NCI-H1436 treated with DMSO at 0.1 percent for 48 hours (cell line): ENCODE data around the gene RBFA.

Experiments
- DNase-seq: peaks from one replicate; lab custom pipeline; 2025; lab: John Stamatoyannopoulos, UW

RBFA gene

DNA sequence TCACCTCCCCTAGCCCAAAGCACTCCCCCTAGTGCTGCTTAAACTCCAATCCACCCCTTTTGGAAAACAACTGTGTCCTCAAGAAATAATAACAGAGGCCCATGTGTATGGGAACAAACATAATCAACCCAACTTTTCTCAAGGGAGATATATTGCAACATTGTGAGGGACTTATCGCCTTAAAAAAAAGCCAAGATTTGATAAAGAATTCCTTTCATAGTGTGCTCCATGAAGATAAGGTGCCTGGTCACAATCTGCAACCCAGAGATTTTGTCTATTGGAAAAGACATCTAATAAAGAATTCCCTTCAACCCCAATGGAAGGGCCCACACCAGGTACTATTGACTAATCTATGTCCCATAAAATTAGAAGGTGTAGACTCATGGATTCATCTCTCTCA lies 4.5 kb upstream of the RBFA start:
- DNase-seq, result no peak

DNA sequence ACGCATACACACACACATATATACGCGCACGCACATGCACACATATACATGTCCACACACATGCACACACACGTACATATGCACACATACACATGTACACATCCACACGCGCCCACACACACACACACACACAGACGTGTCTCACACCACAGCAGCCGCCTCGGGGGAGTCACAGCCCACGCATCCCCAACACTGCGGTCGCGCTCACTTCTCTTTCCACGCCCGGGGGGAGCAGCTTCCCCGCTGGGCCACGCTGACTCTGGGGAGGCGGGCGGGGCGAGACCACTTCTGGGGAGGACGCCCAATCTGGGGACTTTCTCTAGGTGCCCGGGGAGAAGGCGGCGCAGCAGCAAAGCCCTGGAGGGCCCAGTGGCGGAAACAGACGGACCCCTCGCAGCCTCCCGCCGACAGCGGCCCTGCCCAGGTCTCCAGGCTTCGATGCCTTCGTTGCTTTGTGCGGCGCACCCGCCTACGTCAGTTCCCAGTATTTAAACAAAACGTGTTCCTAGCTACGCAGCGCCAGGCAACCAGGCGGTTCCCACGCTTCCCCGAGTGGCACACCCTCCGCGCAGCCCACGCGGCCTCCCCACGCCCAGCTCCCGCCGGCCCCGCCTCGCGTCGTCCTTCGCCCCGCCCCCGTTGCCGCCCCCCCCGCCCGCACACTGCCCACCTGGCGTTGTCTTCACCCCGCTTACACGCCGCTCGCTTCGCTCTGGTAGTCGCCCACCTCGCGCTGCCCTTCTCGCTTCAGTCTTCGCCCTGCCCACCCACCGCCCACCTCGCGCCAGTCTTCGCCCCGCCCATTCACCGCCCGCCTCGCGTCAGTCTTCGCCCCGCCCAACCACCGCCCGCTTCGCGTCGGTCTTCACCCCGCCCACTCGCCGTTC lies 810 bp upstream of the RBFA start:
- DNase-seq, result peak; percentile 87

GRCh38 chr18:80034852-80035406 lies 695 bp downstream of the RBFA start:
- DNase-seq, result no peak

DNA sequence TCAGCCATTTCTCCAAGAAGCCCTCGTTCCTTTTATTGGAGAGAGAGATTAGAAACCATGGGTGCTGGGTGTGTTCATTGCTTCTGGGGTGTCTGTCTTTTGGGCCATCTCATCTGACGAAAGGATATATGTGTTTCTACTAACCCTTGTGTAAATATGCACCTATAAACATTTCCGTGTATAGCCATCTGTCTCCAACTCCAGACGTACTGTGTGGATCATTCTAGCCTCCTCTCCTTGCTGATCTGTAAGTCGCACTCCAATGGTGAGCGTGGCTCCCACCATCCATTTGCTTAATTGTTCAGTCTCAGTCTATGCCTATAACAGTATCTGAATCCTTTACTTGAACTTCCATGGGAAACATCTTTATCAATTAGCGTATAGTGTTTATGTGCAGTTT lies 1.8 kb downstream of the RBFA start:
- DNase-seq, result no peak

GRCh38 chr18:80037300-80037699 lies 3.1 kb downstream of the RBFA start:
- no peak for DNase-seq

- DNase-seq, result no peak
Observed at GRCh38 chr18:80037869-80038630, 3.8 kb downstream of the RBFA start.

DNA sequence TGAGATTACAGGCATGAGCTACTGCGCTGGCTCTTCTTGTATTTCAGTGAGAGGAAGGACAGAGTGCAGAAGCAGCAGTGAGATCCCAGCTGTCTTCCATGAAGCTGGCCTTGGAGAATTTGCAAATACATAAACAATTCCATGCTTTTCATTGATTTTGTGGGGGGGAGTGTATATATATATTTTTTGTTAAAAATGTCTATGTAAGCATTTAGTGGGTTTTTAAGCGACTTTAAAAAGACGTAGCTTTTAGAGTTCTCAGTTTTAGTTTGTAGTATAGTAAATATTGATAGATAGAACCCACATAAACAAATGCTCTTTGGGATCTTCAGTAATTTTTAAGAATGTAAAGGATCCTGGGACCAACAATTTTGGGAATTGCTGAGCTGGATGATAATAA lies 6.3 kb downstream of the RBFA start:
- no peak for DNase-seq

- DNase-seq, result no peak
Observed at GRCh38 chr18:80041424-80041823, 7.2 kb downstream of the RBFA start.

- DNase-seq, result no peak
Observed at GRCh38 chr18:80042785-80043184, 8.6 kb downstream of the RBFA start.

GRCh38 chr18:80044072-80044471 lies 9.8 kb downstream of the RBFA start:
- DNase-seq, result no peak

- DNase-seq, result no peak
Observed at GRCh38 chr18:80046011-80046410, 11.8 kb downstream of the RBFA start.

DNA sequence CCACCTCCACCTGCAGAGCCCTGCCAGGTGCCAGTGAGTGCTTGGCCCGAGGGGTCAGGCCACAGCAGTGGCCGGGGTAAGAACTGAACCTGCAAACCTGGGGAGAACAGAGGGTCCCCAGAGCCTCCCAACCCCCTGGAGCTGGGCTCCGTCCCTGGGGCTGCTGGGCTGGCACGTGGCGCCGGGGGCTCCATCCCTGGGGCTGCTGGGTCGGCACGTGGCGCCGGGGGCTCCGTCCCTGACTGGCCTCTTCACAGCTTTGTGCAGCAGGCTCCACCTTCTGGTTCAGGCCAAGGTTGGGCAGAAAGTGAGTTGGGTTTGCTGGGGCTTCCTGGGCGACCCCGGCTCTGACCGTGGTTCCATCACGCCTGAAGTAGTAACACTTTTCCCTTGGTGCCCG lies 12.2 kb downstream of the RBFA start:
- no peak for DNase-seq

GRCh38 chr18:80046961-80047541 lies 12.8 kb downstream of the RBFA start:
- no peak for DNase-seq

DNA sequence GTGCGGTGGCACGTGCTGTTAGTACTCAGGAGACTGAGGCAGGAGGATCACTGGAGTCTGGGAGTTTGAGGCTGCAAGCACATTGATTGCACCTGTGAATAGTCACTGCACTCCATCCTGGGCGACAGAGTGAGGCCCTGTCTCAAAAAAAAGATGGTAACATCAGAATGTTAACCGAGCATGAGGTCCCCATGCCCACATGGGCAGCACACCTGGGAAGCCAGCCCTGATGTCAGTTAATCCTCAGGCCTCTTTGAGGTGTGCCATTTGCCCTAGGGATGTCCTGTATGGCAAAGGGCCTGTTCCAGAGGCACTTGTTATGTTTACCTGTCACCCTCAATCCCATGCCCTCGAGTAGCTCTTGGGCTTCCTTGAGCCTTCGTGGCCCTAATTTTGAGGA lies 16.6 kb downstream of the RBFA start:
- DNase-seq, result no peak

DNA sequence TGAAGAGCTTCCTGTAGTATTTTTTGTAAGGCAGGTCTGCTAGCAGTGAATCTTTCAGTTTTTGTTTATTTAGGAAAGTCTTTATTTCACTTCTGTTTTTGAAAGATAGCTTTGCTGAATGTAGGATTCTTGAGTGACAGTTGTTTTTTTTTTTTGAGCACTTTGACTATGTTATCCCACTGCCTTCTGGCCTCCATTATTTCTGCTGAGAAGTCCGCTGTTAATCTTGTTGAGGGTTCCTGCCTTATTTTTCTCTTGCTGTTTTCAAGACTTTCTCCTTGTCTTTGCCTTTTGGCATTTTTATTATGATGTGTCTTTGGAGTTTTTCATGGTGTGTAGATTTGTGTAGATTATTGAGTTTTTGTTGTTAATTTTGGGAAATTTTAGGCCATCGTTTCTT lies 21.9 kb downstream of the RBFA start:
- no peak for DNase-seq

GRCh38 chr18:80059945-80060344 lies 25.7 kb downstream of the RBFA start:
- DNase-seq, result no peak

GRCh38 chr18:80065705-80066104 lies 31.5 kb downstream of the RBFA start:
- no peak for DNase-seq

DNA sequence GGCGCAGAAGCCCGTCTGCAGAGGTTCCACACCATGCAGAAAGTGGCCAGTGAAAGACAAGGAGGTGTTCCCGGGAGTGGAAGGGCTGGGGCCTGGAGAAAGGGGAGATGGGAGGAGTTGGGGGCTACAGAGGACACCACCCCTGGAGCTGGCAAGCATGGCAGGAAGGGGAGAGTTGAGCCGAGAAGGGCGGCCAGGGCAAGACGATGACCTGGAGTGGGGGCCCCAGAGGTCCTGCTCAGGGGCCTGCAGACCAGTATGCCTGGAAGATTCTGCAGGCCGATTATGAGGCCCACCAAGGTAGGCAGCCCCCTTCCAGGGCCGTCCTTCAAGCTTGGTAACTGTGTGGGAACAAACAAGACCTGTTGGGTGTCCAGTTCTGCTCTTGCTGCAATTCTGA lies 33.1 kb downstream of the RBFA start:
- DNase-seq, result no peak

GRCh38 chr18:80067897-80068296 lies 33.7 kb downstream of the RBFA start:
- no peak for DNase-seq

DNA sequence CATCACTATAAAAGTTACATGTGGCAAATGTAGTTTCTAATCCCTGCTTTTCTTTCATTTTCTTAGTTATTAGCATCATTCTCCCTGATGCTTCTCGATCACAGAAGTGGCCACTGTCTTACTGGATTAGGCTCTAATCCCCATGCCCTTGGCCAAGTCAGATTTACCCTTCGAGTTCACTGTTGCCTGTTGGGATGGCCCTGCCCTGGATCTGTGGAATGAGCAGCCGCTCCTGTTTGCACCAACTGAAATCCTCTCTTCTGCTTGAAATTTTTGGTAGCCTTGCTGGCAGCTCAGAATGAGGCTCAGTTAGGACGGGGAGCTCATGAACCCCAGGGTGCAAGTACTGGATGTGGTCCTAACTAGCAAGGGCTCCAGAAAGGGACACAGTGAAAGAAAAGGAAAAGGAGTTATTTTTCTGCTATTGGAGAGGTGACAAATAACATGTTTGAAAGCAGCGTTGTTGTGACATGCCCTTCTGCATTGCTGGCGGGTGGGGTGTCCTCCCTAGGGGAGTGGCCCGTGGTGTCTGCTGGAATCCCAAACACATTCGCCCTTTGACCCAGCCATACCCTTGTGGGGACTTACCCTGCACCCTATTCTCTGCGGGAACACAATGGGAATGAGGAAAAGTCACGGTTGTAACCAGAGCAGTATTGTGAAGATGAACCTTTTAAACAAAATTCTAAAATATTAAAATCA lies 34.5 kb downstream of the RBFA start:
- DNase-seq, result no peak

DNA sequence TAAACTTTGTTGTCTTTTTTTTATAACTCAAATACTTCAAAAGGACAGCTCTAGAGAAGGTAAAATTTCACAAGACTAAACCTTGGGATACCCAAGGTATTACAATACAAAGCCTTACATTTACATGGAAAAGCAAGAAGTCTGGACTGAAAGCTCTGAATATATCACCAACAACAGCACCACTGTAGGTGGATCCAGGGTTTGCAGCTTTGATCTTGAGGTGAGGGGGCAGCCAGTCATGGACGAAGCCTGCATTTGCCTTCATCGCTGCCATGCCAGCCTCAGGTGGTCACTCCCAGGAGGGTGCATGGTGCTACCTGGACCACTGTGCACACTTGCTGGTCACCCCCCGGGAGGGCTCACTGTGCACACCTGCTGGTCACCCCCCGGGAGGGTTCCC lies 36.6 kb downstream of the RBFA start:
- DNase-seq, result no peak

- DNase-seq, result no peak
Observed at GRCh38 chr18:80074183-80074582, 39.9 kb downstream of the RBFA start.
